HEK293 (cell line): Measurements from ENCODE around the gene RAMP3.

ENCODE experiments used
- CTCF ChIP-seq: fragments of 450-650 bp; formaldehyde crosslinking; IDR thresholded peaks from 2 replicates; pipeline ENCODE4 v1.5.1; 2016; ENCODE audit warnings: missing biosample characterization, missing genetic modification characterization
- SETDB1 ChIP-seq: IDR thresholded peaks from one replicate; pipeline ENCODE4 v1.6.1; 2017; ENCODE audit warnings: mild to moderate bottlenecking, low read length, moderate library complexity, mixed read lengths; ENCODE audit not compliant: insufficient read length
- ZBTB20 ChIP-seq: fragments of 450-650 bp; formaldehyde crosslinking; IDR thresholded peaks from 2 replicates; pipeline ENCODE4 v1.5.1; 2016; ENCODE audit warnings: missing biosample characterization, missing genetic modification characterization
- ZFP69B ChIP-seq: fragments of 450-650 bp; formaldehyde crosslinking; IDR thresholded peaks from 2 replicates; pipeline ENCODE4 v1.5.1; 2016; ENCODE audit warnings: missing biosample characterization, missing genetic modification characterization
- ZNF132 ChIP-seq: fragments of 450-650 bp; formaldehyde crosslinking; IDR thresholded peaks from 2 replicates; pipeline ENCODE4 v1.5.1; 2017; ENCODE audit warnings: missing biosample characterization, missing genetic modification characterization, borderline replicate concordance
- ZNF133 ChIP-seq: fragments of 450-650 bp; formaldehyde crosslinking; IDR thresholded peaks from 2 replicates; pipeline ENCODE4 v1.5.1; 2016; ENCODE audit warnings: missing biosample characterization, missing genetic modification characterization
- ZNF18 ChIP-seq: fragments of 450-650 bp; formaldehyde crosslinking; IDR thresholded peaks from 2 replicates; pipeline ENCODE4 v1.5.1; 2016; ENCODE audit warnings: missing biosample characterization, missing genetic modification characterization
- ZNF341 ChIP-seq: fragments of 450-650 bp; formaldehyde crosslinking; IDR thresholded peaks from 2 replicates; pipeline ENCODE4; 2016; ENCODE audit warnings: low read depth, missing biosample characterization, missing genetic modification characterization
- TF ChIP-seq, protein P1 (sequence below): fragments of 450-650 bp; formaldehyde crosslinking; IDR thresholded peaks from 2 replicates; pipeline ENCODE4 v1.5.1; 2016; ENCODE audit warnings: missing biosample characterization, missing genetic modification characterization

DNA sequence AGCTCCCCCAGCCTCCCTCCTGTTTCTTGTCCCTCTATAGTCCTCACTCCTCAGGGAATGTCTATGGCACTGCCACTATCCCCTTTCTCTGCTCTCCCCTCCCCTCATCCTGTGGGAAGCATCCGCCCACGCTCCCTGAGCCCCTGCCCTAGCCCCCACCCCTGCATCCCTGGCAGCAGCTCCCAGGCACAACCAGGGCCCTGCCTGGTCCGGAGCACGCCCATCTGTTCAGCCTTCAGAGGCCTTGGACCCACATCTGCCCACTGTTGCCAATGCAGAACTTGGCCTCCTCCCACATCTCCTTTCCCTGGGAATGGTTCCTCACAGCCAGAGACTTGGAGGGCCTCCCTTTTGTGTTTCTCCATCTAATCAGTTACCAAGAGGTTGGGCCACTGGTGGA lies 25.7 kb upstream of the RAMP3 start:
- TF ChIP-seq ZNF133 (tag by site-specific recombination): no peak
- TF ChIP-seq CTCF: no peak
- no peak for TF ChIP-seq ZNF132 (tag by site-specific recombination)
- TF ChIP-seq ZFP69B (tag by site-specific recombination): no peak
- TF ChIP-seq ZNF341: no peak
- TF ChIP-seq, protein P1, sequence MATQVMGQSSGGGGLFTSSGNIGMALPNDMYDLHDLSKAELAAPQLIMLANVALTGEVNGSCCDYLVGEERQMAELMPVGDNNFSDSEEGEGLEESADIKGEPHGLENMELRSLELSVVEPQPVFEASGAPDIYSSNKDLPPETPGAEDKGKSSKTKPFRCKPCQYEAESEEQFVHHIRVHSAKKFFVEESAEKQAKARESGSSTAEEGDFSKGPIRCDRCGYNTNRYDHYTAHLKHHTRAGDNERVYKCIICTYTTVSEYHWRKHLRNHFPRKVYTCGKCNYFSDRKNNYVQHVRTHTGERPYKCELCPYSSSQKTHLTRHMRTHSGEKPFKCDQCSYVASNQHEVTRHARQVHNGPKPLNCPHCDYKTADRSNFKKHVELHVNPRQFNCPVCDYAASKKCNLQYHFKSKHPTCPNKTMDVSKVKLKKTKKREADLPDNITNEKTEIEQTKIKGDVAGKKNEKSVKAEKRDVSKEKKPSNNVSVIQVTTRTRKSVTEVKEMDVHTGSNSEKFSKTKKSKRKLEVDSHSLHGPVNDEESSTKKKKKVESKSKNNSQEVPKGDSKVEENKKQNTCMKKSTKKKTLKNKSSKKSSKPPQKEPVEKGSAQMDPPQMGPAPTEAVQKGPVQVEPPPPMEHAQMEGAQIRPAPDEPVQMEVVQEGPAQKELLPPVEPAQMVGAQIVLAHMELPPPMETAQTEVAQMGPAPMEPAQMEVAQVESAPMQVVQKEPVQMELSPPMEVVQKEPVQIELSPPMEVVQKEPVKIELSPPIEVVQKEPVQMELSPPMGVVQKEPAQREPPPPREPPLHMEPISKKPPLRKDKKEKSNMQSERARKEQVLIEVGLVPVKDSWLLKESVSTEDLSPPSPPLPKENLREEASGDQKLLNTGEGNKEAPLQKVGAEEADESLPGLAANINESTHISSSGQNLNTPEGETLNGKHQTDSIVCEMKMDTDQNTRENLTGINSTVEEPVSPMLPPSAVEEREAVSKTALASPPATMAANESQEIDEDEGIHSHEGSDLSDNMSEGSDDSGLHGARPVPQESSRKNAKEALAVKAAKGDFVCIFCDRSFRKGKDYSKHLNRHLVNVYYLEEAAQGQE: no peak
- TF ChIP-seq ZBTB20: no peak
- no peak for TF ChIP-seq SETDB1
- no peak for TF ChIP-seq ZNF18 (tag by site-specific recombination)
